Measurements from ENCODE around the gene AKIRIN2. TPM values are rescaled to one million over a fixed set of nuclear protein-coding genes. Genes with fewer than 3 reads are reported as not detected.
"Not testable (repeated sequence)": the region's sequence is repeated elsewhere in the genome, so short reads cannot be mapped to it uniquely, and the experiment has no call there.

AKIRIN2 gene
- total RNA-seq, 1 donor from 2014 or later, result 15.1 TPM

- no peak for DNase-seq
These were observed 16.8 kb upstream of the AKIRIN2 start for GRCh38 chr6:87718662-87719433.

- no peak for DNase-seq
These were observed 15.0 kb upstream of the AKIRIN2 start for GRCh38 chr6:87716928-87717614.

- DNase-seq, result peak; percentile 41
These were observed 12.2 kb upstream of the AKIRIN2 start for GRCh38 chr6:87714093-87714842.

DNA sequence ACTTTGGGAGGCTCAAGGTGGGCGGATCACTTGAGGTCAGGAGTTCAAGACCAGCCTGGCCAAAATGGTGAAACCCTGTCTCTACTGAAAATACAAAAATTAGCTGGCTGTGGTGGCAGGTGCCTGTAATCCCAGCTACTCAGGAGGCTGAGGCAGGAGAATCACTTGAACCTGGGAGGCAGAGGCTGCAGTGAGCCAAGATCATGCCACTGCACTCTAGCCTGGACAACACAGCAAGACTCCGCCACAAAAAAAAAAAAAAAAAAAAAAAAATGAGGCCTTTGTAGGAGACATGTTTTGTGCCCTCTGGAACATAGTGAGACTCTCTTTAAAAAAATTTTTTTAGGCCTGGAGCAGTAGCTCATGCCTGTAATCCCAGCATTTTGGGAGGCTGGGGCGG, 10.7 kb upstream of the AKIRIN2 start:
- DNase-seq, result not testable (repeated sequence)

DNA sequence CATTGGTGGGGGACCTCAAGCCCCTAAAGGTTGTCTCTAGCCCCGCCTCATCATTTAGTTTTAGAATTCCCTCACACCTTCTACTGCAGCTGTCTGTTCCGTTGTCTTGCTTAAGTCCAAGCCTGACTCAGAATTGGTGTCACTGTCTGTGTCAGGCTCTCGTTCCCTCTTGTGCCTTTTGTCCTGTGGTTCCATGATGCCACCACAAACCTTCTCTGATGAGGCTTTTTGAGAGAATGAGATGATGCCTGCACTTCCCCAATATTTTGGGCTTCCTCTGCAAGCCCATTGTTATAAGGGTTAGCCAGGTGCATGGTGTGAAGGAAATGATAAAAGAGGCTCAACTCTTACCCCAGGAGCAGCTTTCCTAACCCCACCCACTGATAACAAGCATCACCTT, 8.1 kb upstream of the AKIRIN2 start:
- no peak for DNase-seq

GRCh38 chr6:87708581-87709427, 6.8 kb upstream of the AKIRIN2 start:
- DNase-seq, result not testable (repeated sequence)

DNA sequence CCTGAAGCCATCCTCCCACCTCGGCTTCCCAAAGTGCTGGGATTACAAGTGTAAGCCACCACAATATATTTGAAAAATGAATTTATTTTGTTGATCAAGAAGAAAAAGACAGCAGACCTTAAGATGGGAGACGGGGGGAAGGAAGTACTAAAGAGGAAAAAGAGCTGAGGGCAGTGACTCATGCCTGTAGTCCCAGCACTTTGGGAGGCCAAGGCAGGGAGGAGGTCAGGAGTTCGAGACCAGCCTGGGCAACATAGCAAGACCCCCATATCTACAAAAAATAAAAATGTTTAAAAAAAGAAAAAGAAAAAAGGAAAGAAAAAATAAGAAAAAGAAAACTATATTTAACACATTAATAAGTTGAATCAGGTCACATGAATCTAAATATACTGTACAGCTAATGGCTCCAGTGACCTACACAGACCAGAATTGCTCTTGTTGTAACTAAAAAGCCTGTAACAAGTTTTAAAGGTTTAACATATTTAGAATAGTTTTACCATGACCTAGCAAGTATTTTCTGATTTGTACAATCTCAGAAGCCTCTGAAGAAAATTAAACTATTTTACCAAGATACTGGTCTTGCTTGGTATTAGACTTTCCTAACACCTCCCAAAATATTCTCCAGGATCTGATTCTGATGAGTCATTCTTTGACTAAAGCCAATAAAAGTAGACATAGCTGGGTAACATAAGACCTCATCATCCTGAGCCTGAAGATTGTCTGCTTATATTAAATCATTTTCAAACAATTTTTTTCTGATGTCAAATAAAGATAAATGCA, 4.3 kb upstream of the AKIRIN2 start:
- DNase-seq, result no peak

DNA sequence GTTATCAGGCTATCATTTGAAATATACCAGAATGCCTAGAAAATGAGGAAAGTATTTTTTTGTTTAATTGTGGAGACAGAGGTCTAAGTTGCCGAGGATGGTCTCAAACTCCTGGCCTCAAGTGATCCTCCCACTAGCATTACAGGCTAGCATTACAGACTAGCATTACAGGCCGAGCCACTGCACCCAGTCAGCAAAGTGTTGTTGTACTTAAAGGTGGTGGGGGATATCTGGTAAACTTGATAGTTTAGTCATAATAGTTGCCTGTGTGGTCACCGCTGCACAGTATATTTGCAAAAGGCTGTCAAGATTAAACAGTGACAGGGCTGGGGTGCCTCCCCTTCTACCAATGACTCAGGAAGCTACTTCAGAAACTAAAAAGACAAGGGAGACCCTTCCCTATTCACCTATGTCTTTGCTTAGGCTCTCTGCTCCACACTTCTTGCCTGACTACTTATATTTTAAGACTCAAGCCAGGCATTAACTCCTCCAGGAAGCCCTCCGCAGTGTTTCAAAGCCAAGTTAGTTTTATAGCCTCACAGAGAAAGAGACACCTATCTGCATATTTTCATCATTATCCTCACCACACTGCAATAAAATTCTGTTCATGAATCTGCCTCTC, 3.1 kb upstream of the AKIRIN2 start:
- DNase-seq, result no peak

GRCh38 chr6:87703039-87703438, 1.0 kb upstream of the AKIRIN2 start:
- not testable (repeated sequence) for DNase-seq

- peak; percentile 55 for DNase-seq
These were observed 534 bp upstream of the AKIRIN2 start for GRCh38 chr6:87702589-87702945.

GRCh38 chr6:87701344-87701675, 723 bp downstream of the AKIRIN2 start:
- no peak for DNase-seq

DNA sequence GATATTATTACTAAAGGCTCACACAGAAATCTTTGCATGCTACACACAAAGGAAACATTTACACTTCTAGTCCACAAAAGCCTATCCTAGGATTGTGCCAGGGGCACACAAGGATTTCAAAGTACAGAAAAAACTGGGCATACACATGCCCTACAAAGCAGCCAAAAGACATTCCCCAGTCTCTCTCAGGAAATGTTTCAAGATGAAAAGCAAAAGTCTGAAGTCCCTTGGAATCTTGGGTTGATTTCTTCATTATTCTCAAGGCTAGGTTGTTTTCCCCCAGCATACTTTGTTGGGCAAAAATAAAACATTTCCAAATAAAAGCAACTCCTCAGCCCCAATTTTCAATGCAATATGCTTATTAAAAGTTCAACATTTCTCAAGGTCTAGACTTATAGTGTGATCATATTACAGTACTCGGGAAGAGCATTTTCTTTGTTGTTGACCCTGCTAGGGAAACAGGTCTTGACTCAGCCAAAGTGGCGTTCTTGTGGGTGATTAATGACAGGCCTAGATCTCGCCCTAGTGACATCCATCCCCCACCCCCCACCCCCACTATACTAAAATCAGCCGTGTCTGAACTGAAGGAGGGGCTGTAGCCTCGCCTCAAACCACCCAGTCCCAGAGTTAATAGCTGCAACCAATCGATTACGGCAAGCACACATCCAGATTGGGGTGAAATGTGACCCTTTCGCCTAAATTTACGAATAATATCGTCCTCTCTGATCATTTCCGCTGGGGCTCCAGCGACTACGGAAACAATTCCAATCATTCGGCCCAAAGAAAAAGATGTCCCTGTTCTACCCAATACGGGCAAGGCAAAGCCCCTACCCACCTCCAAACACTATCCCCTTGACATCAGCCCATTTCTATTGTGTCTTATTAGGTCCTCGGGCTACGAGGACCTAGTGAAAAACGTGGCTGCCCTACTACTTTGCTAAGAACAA, 1.4 kb downstream of the AKIRIN2 start:
- DNase-seq, result peak; percentile 78

GRCh38 chr6:87699576-87699975, 2.5 kb downstream of the AKIRIN2 start:
- DNase-seq, result peak; percentile 10

DNA sequence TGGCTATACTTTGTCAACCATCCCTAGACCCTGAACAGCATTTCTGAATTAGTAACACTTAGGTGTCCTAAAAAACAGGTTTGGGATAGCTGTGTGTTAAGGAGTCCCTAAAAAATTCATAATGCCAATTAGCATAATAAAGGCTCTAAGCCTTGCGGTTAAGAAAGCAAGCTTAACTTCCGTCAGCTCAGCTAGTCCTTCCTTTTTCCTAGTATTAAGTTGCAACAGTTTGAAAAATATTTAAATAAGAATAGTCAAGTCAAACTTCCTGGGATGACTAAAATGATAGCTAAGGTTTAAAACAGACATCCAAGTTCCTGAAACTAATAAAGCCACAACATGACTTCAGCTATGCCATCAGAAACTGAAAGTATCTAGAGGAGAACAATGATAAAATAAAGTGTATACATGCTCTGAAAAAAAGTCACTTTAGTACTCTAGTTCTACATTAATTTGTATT, 3.5 kb downstream of the AKIRIN2 start:
- DNase-seq, result peak; percentile 36

DNA sequence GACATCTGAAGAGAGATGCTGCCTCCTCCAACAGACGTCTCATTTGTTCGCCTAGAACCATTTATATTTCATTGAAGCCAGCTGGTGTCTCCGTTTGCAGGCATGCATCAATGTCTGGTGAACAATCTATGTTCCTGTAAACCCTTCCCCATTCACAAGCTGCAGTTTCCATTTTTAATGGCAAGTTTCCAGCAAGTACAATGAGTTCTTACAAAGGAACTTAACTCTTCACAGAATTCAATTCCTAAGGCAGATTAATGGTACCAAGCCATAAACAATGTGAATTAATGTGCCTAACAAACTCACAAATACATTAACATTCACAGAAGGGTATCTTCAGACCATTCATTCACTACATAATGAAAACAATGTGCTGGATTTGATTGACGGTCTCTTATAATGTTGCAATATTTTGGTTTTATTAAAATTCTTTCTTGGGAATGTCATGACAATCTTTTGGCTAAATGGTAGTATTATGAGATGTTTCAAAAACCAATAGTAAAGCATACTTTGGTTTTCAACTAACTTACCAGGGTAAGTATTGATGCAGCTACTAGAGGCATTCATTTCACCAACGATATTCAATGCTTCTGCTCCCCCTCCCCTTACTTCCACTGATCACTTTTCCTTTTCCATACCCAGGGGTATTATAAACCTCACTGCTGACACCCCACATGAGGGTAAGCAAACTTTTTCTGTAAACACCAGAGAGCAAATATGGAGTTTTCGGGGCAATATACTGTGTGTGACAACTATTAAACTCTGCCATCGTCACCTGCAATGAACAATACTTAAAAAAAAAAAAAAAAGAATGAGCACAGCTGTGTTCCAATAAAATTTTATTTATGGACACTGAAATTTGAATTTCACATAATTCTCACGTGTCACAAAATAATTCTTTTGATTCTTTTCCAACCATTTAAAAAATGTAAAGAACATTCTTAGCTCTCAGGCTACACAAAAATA, 4.2 kb downstream of the AKIRIN2 start:
- DNase-seq, result peak; percentile 89

DNA sequence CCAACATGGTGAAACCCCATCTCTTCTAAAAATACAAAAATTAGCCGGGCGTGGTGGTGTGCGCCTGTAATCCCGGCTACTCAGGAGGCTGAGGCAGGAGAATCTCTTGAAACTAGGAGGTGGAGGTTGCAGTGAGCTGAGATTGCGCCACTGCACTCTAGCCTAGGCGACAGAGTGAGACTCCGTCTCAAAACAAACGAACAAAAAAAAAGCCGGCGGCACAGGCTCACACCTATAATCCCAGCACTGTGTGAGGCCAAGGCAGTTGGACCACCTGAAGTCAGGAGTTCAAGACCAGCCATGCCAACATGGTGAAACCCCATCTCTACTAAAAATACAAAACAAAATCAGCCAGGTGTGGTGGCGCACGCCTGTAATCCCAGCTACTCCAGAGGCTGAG, 5.2 kb downstream of the AKIRIN2 start:
- DNase-seq, result not testable (repeated sequence)

GRCh38 chr6:87692086-87692485, 9.9 kb downstream of the AKIRIN2 start:
- DNase-seq, result no peak

GRCh38 chr6:87690441-87690840, 11.6 kb downstream of the AKIRIN2 start:
- DNase-seq, result no peak

DNA sequence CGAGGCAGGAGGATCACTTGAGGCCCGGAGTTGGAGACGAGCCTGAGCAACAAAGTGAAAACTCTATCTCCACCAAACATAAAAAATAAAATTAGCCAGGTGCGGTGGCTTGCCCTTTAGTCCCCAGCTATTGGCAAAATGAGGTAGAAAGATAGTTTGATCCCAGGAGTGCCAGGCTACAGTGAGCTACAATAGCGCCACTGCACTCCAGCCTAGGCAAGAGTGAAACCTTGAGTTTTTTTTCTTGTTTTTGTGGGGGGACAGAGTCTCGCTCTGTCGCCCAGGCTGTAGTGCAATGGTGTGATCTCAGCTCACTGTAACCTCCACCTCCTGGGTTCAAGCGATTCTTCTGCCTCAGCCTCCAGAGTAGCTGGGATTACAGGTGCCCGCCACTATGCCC, 14.1 kb downstream of the AKIRIN2 start:
- not testable (repeated sequence) for DNase-seq
